Measurements from ENCODE around the gene VTI1A.
A peak's percentile ranks its signal among the peaks of the same experiment; 100 is the strongest.
"Not testable (repeated sequence)": the region's sequence is repeated elsewhere in the genome, so short reads cannot be mapped to it uniquely, and the experiment has no call there.

The VTI1A gene

GRCh38 chr10:112446855-112447619, at the start of gene VTI1A, which contains the start of gene ZDHHC6:
Gene VTI1A, plus strand, starts transcription at chr10:112447215. Its CDS starts 159 bp downstream, at chr10:112447374.
Gene ZDHHC6, minus strand, starts transcription at chr10:112446914. Its CDS starts 1,478 bp downstream, at chr10:112445436.
- POLR2A ChIA-PET, result interaction anchor here (0.7 to 1.2 kb wide), 4 partner anchors 9 to 1527 kb away, joined by 3 to 6 read pairs (median 4); no protein-coding TSS in a partner anchor
- CTCF ChIA-PET, result interaction anchor here (1.1 to 2.9 kb wide), 3 partner anchors 12 to 25 kb away, joined by 3 to 13 read pairs (median 8); no protein-coding TSS in a partner anchor
- H3K4me3 ChIP-seq (ENCODE audit: low read depth, low read length), result peak within 1 kb of the TSS; percentile 94
- no peak for DNase-seq (ENCODE audit: low read depth, low spot score)
- TF ChIP-seq, protein P1, sequence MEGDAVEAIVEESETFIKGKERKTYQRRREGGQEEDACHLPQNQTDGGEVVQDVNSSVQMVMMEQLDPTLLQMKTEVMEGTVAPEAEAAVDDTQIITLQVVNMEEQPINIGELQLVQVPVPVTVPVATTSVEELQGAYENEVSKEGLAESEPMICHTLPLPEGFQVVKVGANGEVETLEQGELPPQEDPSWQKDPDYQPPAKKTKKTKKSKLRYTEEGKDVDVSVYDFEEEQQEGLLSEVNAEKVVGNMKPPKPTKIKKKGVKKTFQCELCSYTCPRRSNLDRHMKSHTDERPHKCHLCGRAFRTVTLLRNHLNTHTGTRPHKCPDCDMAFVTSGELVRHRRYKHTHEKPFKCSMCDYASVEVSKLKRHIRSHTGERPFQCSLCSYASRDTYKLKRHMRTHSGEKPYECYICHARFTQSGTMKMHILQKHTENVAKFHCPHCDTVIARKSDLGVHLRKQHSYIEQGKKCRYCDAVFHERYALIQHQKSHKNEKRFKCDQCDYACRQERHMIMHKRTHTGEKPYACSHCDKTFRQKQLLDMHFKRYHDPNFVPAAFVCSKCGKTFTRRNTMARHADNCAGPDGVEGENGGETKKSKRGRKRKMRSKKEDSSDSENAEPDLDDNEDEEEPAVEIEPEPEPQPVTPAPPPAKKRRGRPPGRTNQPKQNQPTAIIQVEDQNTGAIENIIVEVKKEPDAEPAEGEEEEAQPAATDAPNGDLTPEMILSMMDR (IDR thresholded peaks at IDR 0.05; ENCODE audit: insufficient read depth, low read length, missing control alignments), result peak; percentile 46

DNA sequence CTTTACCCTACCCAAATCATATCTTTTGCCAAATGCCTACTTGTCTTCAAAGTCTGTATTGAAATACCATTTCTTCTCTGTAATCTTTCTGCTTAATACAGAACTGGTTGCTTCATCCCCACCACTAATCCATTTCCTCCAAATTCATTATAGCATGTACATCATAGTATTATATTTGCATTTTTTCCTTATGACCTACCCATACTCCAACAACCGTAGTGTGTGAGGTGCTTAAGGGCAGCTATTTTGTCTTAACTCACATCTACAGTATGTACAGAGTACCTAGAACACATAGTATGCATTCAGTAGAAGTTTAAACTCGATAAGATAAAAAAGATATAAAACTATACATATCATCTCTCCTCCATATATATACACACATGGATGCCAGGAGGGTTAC, 49.4 kb upstream of the VTI1A start:
- DNase-seq (ENCODE audit: low read depth, low spot score), result no peak
- POLR2A ChIA-PET, result no interaction called here
- TF ChIP-seq, protein P1 (IDR thresholded peaks at IDR 0.05; ENCODE audit: insufficient read depth, low read length, missing control alignments), result no peak
- CTCF ChIA-PET, result no interaction called here
- H3K4me3 ChIP-seq (ENCODE audit: low read depth, low read length), result no peak overlapping the region

DNA sequence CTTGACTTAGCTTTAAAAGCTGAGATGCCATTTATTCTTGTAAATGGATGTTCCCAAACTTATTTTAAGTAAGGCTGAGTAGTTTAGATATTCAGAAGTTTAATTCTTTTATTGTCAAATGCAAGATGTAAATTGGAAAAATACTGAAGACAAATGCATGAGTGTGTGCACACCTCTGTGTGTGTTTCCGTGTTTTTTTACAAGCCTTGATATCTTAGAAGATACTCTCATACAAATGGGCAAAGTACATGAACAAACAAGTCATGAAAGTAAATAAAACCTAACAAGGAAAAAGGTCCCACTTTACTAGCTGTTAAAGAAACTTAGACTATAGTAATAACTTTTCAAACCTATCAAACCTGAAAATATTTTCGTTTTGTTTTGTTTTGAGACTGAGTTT, 44.1 kb upstream of the VTI1A start:
- ChIA-PET POLR2A (no interaction called here), CTCF (no interaction called here)
- DNase-seq (ENCODE audit: low read depth, low spot score), result no peak
- H3K4me3 ChIP-seq (ENCODE audit: low read depth, low read length), result no peak overlapping the region
- TF ChIP-seq, protein P1 (IDR thresholded peaks at IDR 0.05; ENCODE audit: insufficient read depth, low read length, missing control alignments), result no peak

DNA sequence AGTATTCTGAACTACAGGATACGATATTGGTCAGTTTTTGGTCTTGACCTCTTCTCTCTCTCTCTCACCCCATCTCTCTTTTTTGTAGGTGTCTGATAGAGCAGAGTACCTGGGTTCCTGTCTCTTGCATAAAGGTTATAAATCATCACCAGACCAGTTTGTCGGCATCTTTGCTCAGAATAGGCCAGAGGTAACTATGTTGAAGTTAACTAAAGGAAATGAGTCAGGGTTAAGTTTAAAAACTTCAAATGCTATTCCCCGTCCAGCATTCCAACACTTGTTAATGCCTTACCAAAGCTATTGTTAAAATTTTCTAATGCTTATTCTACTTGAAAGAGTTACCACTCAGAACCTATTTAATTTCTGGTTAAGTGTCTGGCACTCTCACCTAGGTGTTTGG, 42.4 kb upstream of the VTI1A start:
- TF ChIP-seq, protein P1 (IDR thresholded peaks at IDR 0.05; ENCODE audit: insufficient read depth, low read length, missing control alignments), result no peak
- ChIA-PET CTCF (interaction anchor here (0.5 kb wide), 1 partner anchor 45 kb away, joined by 3 read pairs; no protein-coding TSS in a partner anchor), POLR2A (no interaction called here)
- H3K4me3 ChIP-seq (ENCODE audit: low read depth, low read length), result no peak overlapping the region
- no peak for DNase-seq (ENCODE audit: low read depth, low spot score)

GRCh38 chr10:112406806-112407205, 40.2 kb upstream of the VTI1A start:
- H3K4me3 ChIP-seq (ENCODE audit: low read depth, low read length); DNase-seq (ENCODE audit: low read depth, low spot score); POLR2A ChIA-PET; CTCF ChIA-PET: not testable (repeated sequence)

DNA sequence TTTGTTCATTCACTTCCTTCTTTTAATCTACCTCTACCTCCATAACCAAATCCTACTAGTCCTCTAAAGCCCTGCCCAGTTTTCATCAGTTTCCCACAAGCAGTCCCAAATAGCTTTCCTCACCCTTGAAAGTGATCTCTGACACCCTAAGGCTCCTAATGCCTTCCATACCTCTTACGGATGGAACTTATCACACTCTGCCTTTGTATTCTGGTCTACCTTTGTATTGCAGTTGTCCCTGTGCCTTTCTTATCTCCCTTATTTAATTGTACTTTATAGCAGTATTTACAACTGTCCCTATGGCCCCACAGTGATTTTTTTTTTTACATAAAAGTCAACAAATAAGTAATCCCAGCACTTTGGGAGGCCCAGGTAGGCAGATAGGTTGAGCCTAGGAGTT, 39.3 kb upstream of the VTI1A start:
- TF ChIP-seq, protein P1 (IDR thresholded peaks at IDR 0.05; ENCODE audit: insufficient read depth, low read length, missing control alignments), result no peak
- DNase-seq (ENCODE audit: low read depth, low spot score), result no peak
- H3K4me3 ChIP-seq (ENCODE audit: low read depth, low read length), result no peak overlapping the region
- ChIA-PET CTCF (no interaction called here), POLR2A (no interaction called here)

- TF ChIP-seq, protein P1 (IDR thresholded peaks at IDR 0.05; ENCODE audit: insufficient read depth, low read length, missing control alignments), result no peak
- POLR2A ChIA-PET, result no interaction called here
- DNase-seq (ENCODE audit: low read depth, low spot score), result no peak
- CTCF ChIA-PET, result no interaction called here
- no peak overlapping the region for H3K4me3 ChIP-seq (ENCODE audit: low read depth, low read length)
Observed at GRCh38 chr10:112409299-112409698, 37.7 kb upstream of the VTI1A start.
